LNCaP clone FGC (cell line): ENCODE measurements around the gene LRRK2.

Experiments used
- DNase-seq: peaks from one replicate; pipeline ENCODE4 v3.0.0-alpha.2; 2011; ENCODE audit warnings: low read depth
- H3K4me3 ChIP-seq: 2 replicates; pipeline ENCODE4 v1.5.1; 2011; ENCODE audit warnings: mild to moderate bottlenecking, low read depth, low read length, control low read depth
- TF ChIP-seq, protein P1 (sequence below): IDR thresholded peaks from 2 replicates; pipeline ENCODE4 v1.5.1; 2012; ENCODE audit warnings: mild to moderate bottlenecking; ENCODE audit not compliant: control insufficient read depth, insufficient read depth; ENCODE audit errors: extremely low read depth

The LRRK2 gene

DNA sequence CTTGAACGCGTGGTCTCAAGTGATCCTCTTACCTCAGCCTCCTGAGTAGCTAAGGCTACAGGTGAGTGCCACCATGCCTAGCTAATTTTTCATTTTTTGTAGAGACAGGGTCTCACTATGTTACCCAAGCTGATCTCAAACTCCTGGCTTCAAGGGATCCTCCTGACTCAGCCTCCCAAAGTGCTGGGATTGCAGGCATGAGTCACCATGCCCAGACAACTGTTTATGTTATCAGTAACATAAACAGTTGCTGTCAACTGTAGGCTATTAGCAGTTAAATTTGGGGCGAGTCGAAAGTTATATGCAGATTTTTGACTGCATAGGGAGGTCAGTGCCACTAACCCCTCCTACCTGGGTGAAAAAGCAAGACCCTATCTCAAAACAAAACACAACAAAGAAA, 26.2 kb upstream of the LRRK2 start:
- no peak for DNase-seq
- TF ChIP-seq, protein P1, sequence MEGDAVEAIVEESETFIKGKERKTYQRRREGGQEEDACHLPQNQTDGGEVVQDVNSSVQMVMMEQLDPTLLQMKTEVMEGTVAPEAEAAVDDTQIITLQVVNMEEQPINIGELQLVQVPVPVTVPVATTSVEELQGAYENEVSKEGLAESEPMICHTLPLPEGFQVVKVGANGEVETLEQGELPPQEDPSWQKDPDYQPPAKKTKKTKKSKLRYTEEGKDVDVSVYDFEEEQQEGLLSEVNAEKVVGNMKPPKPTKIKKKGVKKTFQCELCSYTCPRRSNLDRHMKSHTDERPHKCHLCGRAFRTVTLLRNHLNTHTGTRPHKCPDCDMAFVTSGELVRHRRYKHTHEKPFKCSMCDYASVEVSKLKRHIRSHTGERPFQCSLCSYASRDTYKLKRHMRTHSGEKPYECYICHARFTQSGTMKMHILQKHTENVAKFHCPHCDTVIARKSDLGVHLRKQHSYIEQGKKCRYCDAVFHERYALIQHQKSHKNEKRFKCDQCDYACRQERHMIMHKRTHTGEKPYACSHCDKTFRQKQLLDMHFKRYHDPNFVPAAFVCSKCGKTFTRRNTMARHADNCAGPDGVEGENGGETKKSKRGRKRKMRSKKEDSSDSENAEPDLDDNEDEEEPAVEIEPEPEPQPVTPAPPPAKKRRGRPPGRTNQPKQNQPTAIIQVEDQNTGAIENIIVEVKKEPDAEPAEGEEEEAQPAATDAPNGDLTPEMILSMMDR, result no peak
- H3K4me3 ChIP-seq, result no peak overlapping the region

DNA sequence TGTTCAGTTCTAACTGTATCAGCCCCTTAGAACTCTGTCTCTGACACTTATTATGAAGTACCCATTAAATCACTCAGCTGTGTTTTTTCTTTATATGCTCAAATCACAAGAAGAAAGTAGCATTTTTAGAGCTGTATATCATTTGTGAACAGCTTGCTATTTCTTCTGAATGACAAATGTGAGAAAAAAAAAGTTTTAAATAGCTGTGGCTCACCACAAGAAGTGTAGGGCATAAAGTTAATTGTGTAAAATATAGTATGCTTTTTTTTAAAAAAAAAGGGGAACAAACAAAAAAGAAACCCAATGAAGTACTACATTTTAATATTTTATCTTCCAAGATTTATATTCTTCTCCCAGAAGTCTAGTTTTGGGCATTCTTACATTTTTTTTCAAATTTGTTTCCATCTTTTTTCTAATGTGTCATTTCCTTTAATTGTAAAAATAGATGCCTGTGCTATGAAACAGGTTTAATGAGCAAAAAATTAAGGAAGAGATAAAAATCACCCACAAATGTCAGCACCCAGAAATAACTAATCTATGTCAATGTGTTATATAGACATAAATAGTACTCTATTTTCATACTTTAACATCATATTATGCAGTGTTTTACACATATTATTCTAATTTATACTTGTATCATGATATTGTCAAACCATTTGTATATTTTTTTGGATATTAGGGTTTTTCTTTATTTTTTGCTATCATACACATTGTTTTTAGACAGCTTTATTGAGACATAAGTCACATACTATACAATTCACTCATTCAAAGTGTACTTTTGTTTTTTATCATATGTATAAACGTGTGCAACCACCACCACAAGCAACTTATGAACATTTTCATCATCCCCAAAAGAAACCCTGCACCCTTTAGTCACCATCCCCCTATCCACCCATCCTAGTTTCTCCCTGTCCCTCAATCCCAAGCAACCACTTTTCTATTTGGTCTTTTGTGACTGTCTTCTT, 22.4 kb upstream of the LRRK2 start:
- no peak for DNase-seq
- TF ChIP-seq, protein P1, result no peak
- no peak overlapping the region for H3K4me3 ChIP-seq

DNA sequence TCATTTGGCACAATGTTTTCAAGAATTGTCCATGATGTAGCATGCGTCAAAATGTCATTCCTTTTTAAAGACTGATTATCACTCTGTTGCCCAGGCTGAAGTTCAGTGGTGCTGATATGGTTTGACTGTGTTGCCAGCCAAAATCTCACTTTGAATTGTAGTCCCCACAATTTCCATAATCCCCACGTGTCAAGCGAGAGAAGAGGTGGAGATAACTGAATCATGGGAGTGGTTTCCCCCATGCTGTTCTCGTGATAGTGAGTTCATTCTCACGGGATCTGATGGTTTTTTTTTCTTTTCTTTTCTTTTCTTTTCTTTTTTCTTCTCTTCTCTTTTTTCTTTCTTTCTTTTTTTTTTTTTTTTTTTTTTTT, 21.8 kb upstream of the LRRK2 start:
- TF ChIP-seq, protein P1, result no peak
- no peak for DNase-seq

DNA sequence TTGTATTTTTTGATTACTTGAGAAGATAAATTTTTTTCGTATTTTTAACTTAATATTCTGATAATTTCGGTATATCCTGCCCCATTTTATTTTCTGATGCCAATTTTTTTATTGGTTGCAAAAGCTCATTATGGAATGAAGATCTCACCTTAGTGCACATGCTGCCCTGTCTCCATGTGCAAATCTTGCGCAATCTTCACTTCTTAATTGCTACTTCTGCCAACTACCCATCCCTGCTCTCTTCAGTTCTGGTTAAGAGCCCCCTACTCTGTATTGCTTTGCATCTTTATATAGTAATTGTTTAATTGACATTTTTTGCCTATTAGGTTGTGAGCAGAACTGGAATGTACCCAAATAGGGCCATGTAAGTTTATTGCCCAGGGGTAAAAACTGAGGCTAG, 20.5 kb upstream of the LRRK2 start:
- no peak for DNase-seq
- no peak overlapping the region for H3K4me3 ChIP-seq
- TF ChIP-seq, protein P1, result no peak

More for the DNA sequence above, 21.8 kb upstream of the LRRK2 start:
- no peak overlapping the region for H3K4me3 ChIP-seq

DNA sequence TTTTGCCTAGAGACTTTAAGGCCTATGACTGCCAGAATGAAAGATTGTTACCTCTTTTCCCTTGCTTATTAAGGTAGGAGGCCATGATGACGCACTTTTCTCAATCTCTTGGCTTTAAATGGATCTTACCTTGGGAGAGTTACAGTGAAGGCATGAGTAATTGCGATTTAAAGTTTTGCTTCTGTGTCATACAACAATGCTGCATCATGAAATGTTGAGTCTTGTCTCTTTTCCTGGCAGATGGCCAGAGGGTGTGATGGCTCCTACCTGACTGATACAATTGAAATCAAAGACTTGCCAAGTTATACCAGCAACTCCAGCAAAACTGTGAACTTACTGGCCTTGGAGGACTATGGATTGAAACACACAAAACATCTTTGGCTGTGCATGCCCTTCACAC, 17.2 kb upstream of the LRRK2 start:
- TF ChIP-seq, protein P1, result no peak
- DNase-seq, result no peak
- no peak overlapping the region for H3K4me3 ChIP-seq

DNA sequence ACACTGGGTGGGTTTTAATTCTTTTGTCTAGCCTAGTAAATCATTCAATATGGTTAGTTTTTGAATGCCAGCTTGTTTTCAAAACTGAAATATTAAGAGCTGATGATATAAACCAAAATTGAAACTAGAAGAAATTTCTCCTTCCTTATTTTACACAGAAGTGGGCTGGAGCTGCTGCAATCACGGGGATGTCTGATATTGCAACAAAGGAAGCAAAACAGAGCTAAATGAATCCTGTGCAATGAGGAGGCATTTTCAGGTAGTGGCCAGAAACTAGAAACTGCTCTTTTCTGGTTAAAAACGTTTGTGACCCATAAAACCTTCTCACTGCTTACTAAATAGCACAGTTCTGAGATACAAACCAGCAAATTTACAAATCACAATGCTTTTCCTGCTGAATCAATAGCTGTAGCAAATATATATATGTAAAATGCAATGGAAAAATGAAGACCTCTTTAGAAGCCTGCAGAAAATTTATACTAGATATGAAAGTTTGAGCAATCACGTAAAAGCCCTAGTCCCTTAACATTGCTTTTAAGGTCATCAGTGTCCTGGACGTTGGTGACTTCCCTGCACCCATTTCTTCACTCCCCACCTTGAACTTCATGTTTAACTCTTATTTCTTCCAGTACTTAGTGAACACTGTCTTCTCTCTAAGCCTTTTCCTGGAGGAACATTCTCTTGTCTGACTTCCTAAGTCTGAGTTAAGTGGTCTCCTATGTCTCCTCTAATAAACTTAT, 15.9 kb upstream of the LRRK2 start:
- DNase-seq, result no peak

More for the DNA sequence above, 15.9 kb upstream of the LRRK2 start:
- H3K4me3 ChIP-seq, result no peak overlapping the region
- TF ChIP-seq, protein P1, result no peak
